ENCODE data around the gene LBH. TPM values are rescaled to one million over a fixed set of nuclear protein-coding genes. Genes with fewer than 3 reads are reported as not detected.

LBH gene
- total RNA-seq, 5 donors from 2014 or later (not counting 1 experiment from before 2014, with no cell fraction given), result 209 to 386 (median 323) TPM

DNA sequence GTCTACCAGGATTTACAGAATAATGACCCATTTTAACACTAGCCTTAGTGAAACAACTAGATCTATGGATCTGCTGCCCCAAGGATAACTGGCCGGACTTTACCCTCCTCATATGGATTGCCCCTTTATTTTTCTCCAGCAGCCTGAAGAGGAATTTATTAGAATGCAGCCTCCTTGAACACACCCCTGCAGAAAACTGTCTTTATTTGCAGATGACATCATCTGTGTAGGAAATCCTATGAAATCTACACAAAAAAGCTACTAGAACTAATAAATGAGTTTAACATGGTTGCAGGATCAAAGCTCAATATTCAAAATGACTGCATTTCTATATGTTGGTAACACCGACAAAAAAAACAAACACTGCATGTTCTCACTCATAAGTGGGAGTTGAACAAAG, 29.6 kb downstream of the LBH start:
- ATAC-seq (replicated peaks in 1 of 4) (no peak), DNase-seq (no peak)
- ChIA-PET POLR2A (interaction anchor here in 1 of 2 donors (0.6 to 0.8 kb wide), 3 partner anchors 25 to 30 kb away, joined by 3 to 7 read pairs (median 3); no protein-coding TSS in a partner anchor), CTCF (interaction anchor here in 1 of 2 donors (0.5 to 0.6 kb wide), 2 partner anchors 11 to 208 kb away, joined by 3 to 7 read pairs; no protein-coding TSS in a partner anchor)
- peaks cover 57% of the 10 kb centered on the region for H3K36me3 Mint-ChIP-seq
- Histone ChIP-seq H3K4me3 (ENCODE audit: control insufficient read depth in 1 of 2, extremely low read depth in 1 of 2, low read length in 1 of 2) (no peak overlapping the region), H3K27me3 (replicated peaks in 1 of 2; ENCODE audit: control insufficient read depth in 2 of 2, extremely low read depth in 1 of 2, insufficient read depth in 2 of 2, low read length in 1 of 2) (no peaks in the 10 kb centered on the region), H3K27ac (ENCODE audit: low read length) (peak overlapping the region; percentile 58), H3K4me1 (ENCODE audit: control insufficient read depth in 1 of 2, extremely low read depth in 1 of 2, insufficient read depth in 2 of 2, low read length in 2 of 2) (peaks cover 70 to 81% of the 10 kb centered on the region in 2 experiments), H3K9me3 (no peaks in the 10 kb centered on the region), H3K36me3 (ENCODE audit: control insufficient read depth in 2 of 2, extremely low read depth in 1 of 2, insufficient read depth in 1 of 2, low read length in 1 of 2) (peaks cover 5 to 46% of the 10 kb centered on the region in 2 donors)
- H3K27me3 Mint-ChIP-seq, result no peaks in the 10 kb centered on the region
- H3K4me1 Mint-ChIP-seq, result peaks cover 93 to 96% (median 94%) of the 10 kb centered on the region in 3 donors
- peak overlapping the region; percentile 94 to 99 for H3K27ac Mint-ChIP-seq
- WGBS (ENCODE audit: insufficient coverage), result 100% methylated on average over 1 of the region's 2 CpGs
- H3K4me3 Mint-ChIP-seq, result peak overlapping the region in 1 of 3 donors; percentile 78
- H3K9me3 Mint-ChIP-seq, result peaks cover 0 to 11% (median 0%) of the 10 kb centered on the region in 3 donors

DNA sequence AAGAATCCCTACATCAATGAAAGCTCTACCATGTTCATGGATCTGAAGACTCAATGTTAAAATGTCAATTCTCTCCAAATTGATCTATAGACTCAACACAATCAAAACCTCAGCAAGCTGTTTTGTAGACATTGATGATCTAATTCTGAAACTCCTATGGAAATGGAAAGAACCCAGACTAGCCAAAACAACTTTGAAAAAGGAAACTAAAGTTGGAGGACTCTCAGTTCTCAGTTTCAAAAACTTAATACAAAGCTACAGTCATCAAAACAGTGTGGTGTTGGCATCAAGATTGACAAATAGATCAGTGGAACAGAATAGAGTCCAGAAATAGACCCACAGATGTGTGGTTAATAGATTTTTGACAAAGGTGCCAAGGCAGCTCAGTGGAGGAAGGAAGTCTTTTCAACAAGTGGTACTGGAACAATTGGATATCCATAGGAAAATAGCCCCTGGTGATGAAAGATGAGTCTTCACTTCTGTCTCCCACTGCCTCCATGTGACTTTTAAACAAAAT, 30.4 kb downstream of the LBH start:
- peaks cover 71 to 81% of the 10 kb centered on the region in 2 experiments for H3K4me1 ChIP-seq (ENCODE audit: control insufficient read depth in 1 of 2, extremely low read depth in 1 of 2, insufficient read depth in 2 of 2, low read length in 2 of 2)
- CTCF ChIA-PET, result interaction anchor here (0.5 to 0.8 kb wide), 4 partner anchors 11 to 207 kb away, joined by 3 to 7 read pairs (median 5); no protein-coding TSS in a partner anchor
- no peaks in the 10 kb centered on the region for H3K27me3 Mint-ChIP-seq

DNA sequence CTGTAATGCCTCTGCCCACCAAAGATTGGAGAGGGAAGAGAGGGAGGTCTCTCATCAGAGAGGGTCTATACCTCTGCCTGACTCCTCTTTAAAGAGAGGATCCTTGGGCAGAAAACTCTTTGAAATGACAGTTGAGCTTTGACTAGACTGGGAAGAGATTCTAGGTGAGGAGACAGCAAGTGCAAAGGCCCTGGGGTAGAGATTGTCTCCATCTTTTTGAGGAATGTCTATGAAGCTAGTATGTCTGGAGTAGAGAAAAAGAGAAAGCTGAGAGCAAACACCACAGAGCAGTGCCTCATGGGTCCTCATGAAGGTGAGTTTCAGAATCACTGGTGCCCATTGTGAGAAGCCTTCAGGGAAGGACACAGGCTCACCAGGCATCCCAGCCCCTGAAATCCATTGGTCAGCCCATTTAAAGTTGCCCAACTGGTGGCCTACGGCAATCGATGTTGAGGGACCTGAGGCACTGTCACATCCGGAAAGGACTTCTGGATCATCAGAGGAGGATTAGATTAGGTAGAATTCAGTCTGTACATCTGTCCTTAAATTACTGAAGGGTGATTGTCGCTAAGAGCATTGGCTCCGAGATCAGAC, 31.5 kb downstream of the LBH start:
- no peak for DNase-seq
- Histone ChIP-seq H3K4me3 (ENCODE audit: control insufficient read depth in 1 of 2, extremely low read depth in 1 of 2, low read length in 1 of 2) (no peak overlapping the region), H3K27me3 (replicated peaks in 1 of 2; ENCODE audit: control insufficient read depth in 2 of 2, extremely low read depth in 1 of 2, insufficient read depth in 2 of 2, low read length in 1 of 2) (no peaks in the 10 kb centered on the region), H3K9me3 (no peaks in the 10 kb centered on the region), H3K36me3 (ENCODE audit: control insufficient read depth in 2 of 2, extremely low read depth in 1 of 2, insufficient read depth in 1 of 2, low read length in 1 of 2) (peaks cover 5 to 27% of the 10 kb centered on the region in 2 donors), H3K4me1 (ENCODE audit: control insufficient read depth in 1 of 2, extremely low read depth in 1 of 2, insufficient read depth in 2 of 2, low read length in 2 of 2) (peaks cover 70 to 80% of the 10 kb centered on the region in 2 experiments), H3K27ac (ENCODE audit: low read length) (peak overlapping the region; percentile 54)
- Mint-ChIP-seq H3K4me3 (peak overlapping the region in 1 of 3 donors; percentile 20), H3K27ac (peak overlapping the region; percentile 86 to 99), H3K4me1 (peaks cover 93 to 96% (median 94%) of the 10 kb centered on the region in 3 donors), H3K27me3 (no peaks in the 10 kb centered on the region), H3K36me3 (peaks cover 42% of the 10 kb centered on the region), H3K9me3 (peaks cover 0 to 11% (median 0%) of the 10 kb centered on the region in 3 donors)
- ChIA-PET POLR2A (interaction anchor here (0.7 to 1.1 kb wide), 2 partner anchors 23 to 31 kb away, joined by 3 read pairs; no protein-coding TSS in a partner anchor), CTCF (interaction anchor here in 1 of 2 donors (0.6 kb wide), 1 partner anchor 1816 kb away, joined by 3 read pairs; no protein-coding TSS in a partner anchor)
- ATAC-seq (replicated peaks in 1 of 4), result no peak
- 100% methylated on average over 5 of the region's 5 CpGs for WGBS (ENCODE audit: insufficient coverage)

More for the DNA sequence above, 30.4 kb downstream of the LBH start:
- peaks cover 0 to 11% (median 0%) of the 10 kb centered on the region in 3 donors for H3K9me3 Mint-ChIP-seq
- H3K4me3 ChIP-seq (ENCODE audit: control insufficient read depth in 1 of 2, extremely low read depth in 1 of 2, low read length in 1 of 2), result no peak overlapping the region
- peak overlapping the region; percentile 54 for H3K27ac ChIP-seq (ENCODE audit: low read length)
- H3K36me3 ChIP-seq (ENCODE audit: control insufficient read depth in 2 of 2, extremely low read depth in 1 of 2, insufficient read depth in 1 of 2, low read length in 1 of 2), result peaks cover 5 to 38% of the 10 kb centered on the region in 2 donors
- H3K36me3 Mint-ChIP-seq, result peaks cover 52% of the 10 kb centered on the region
- H3K27ac Mint-ChIP-seq, result peak overlapping the region; percentile 86 to 99
- ATAC-seq (replicated peaks in 1 of 4), result no peak
- no peak overlapping the region for H3K4me3 Mint-ChIP-seq
- POLR2A ChIA-PET, result interaction anchor here (0.6 to 1.1 kb wide), 3 partner anchors 25 to 31 kb away, joined by 3 read pairs; no protein-coding TSS in a partner anchor
- DNase-seq, result no peak
- no peaks in the 10 kb centered on the region for H3K9me3 ChIP-seq
- H3K27me3 ChIP-seq (replicated peaks in 1 of 2; ENCODE audit: control insufficient read depth in 2 of 2, extremely low read depth in 1 of 2, insufficient read depth in 2 of 2, low read length in 1 of 2), result no peaks in the 10 kb centered on the region
- peaks cover 93 to 96% (median 94%) of the 10 kb centered on the region in 3 donors for H3K4me1 Mint-ChIP-seq

DNA sequence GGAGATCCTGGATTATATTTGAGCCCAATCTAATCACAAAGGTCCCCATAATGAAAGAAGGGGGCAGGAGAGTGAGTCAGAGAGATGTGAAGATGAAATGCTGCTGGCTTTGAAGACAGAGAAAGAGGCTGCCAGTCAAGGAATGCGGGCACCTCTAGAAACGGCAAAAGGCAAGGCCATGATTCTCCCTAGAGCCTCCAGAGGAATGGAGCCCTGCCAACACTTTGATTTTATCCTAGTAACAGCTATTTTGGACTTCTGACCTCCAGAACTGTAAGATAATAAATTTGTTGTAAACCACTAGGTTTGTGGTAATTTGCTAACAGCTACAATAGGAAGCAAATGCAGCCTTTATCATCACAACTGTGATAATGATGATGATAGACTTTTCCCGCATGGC, 32.9 kb downstream of the LBH start:
- Mint-ChIP-seq H3K36me3 (peaks cover 30% of the 10 kb centered on the region), H3K9me3 (peaks cover 0 to 11% (median 0%) of the 10 kb centered on the region in 3 donors), H3K27me3 (no peaks in the 10 kb centered on the region), H3K4me3 (peak overlapping the region; percentile 8 to 79 (median 13)), H3K27ac (peak overlapping the region; percentile 99), H3K4me1 (peaks cover 91 to 96% (median 92%) of the 10 kb centered on the region in 3 donors)
- DNase-seq (no peak), ATAC-seq (replicated peaks in 1 of 4) (no peak)
- no CpG with 5 or more reads among the region's 3 CpGs for WGBS (ENCODE audit: insufficient coverage)
- Histone ChIP-seq H3K36me3 (ENCODE audit: control insufficient read depth in 2 of 2, extremely low read depth in 1 of 2, insufficient read depth in 1 of 2, low read length in 1 of 2) (peaks cover 0 to 13% of the 10 kb centered on the region in 2 donors), H3K27me3 (replicated peaks in 1 of 2; ENCODE audit: control insufficient read depth in 2 of 2, extremely low read depth in 1 of 2, insufficient read depth in 2 of 2, low read length in 1 of 2) (no peaks in the 10 kb centered on the region), H3K27ac (ENCODE audit: low read length) (peak overlapping the region; percentile 89), H3K4me3 (ENCODE audit: control insufficient read depth in 1 of 2, extremely low read depth in 1 of 2, low read length in 1 of 2) (no peak overlapping the region), H3K9me3 (no peaks in the 10 kb centered on the region), H3K4me1 (ENCODE audit: control insufficient read depth in 1 of 2, extremely low read depth in 1 of 2, insufficient read depth in 2 of 2, low read length in 2 of 2) (peaks cover 61 to 74% of the 10 kb centered on the region in 2 experiments)
- ChIA-PET CTCF (interaction anchor here in 1 of 2 donors (0.7 kb wide), 1 partner anchor 73 kb away, joined by 4 read pairs; no protein-coding TSS in a partner anchor), POLR2A (interaction anchor here in 1 of 2 donors (0.8 to 1.6 kb wide), 2 partner anchors 25 to 32 kb away, joined by 3 to 7 read pairs; no protein-coding TSS in a partner anchor)

DNA sequence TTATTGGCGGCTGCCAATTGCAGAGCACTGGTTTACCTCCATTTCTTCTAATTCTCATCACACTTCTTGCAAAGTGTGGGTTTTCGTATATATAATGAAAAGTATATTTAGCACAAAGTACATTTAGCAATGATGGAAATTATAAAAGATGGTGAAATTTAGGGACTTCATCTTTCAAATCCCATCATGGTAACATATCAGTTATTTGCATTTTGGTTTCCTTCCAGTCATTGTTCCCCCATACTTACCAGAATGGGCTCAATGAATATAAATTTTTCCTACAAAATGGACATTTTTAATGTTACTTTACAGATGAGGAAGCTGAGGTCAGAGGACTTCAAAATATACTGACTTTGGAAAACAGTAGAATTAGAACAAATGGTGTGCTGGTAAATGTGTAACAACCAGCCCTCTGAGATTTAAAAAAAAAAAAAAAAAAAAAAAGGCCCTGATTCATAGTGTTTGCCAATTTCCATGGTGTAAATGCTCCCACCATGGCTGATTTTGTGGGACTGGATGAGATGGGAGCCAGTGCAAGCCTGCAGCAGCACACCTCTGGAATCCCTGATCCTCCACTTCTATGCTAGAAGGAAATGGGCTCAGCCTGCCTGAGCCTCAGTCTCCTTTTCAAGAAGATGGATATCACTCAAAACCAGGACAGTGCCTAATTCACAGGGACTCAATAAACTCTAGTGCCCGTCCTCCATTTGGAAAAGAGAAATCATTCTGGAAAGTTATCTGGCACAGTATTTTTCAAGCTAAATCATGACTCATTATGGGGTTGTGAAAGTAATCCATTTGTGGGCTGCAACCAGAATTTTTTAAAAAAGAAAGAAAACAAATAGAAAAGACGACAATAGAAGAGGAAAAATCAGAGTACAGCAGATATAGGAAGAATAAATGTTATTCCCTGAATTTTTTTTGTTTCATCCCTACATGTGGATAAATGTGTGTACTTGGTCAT, 34.0 kb downstream of the LBH start:
- H3K4me3 Mint-ChIP-seq, result peak overlapping the region; percentile 73 to 80 (median 79)
- Histone ChIP-seq H3K4me1 (ENCODE audit: control insufficient read depth in 1 of 2, extremely low read depth in 1 of 2, insufficient read depth in 2 of 2, low read length in 2 of 2) (peaks cover 50 to 64% of the 10 kb centered on the region in 2 experiments), H3K27ac (ENCODE audit: low read length) (peak overlapping the region; percentile 89), H3K27me3 (replicated peaks in 1 of 2; ENCODE audit: control insufficient read depth in 2 of 2, extremely low read depth in 1 of 2, insufficient read depth in 2 of 2, low read length in 1 of 2) (no peaks in the 10 kb centered on the region), H3K36me3 (ENCODE audit: control insufficient read depth in 2 of 2, extremely low read depth in 1 of 2, insufficient read depth in 1 of 2, low read length in 1 of 2) (peaks cover 0 to 2% of the 10 kb centered on the region in 2 donors), H3K4me3 (ENCODE audit: control insufficient read depth in 1 of 2, extremely low read depth in 1 of 2, low read length in 1 of 2) (peak overlapping the region in 1 of 2 donors; percentile 34), H3K9me3 (no peaks in the 10 kb centered on the region)
- peak overlapping the region; percentile 99 for H3K27ac Mint-ChIP-seq
- peaks cover 0 to 11% (median 0%) of the 10 kb centered on the region in 3 donors for H3K9me3 Mint-ChIP-seq
- no peaks in the 10 kb centered on the region for H3K27me3 Mint-ChIP-seq
- peaks cover 84 to 91% (median 88%) of the 10 kb centered on the region in 3 donors for H3K4me1 Mint-ChIP-seq
- POLR2A ChIA-PET, result interaction anchor here (0.5 to 1.6 kb wide), 11 partner anchors 11 to 117 kb away, joined by 3 to 13 read pairs (median 5); partner anchors contain the start of gene LBH (in 2 of the 2)
- WGBS (ENCODE audit: insufficient coverage), result no CpG with 5 or more reads among the region's 4 CpGs
- CTCF ChIA-PET, result interaction anchor here (0.7 to 2.8 kb wide), 4 partner anchors 26 to 94 kb away, joined by 4 to 13 read pairs (median 10); no protein-coding TSS in a partner anchor
- DNase-seq (no peak), ATAC-seq (replicated peaks in 1 of 4) (no peak)
- H3K36me3 Mint-ChIP-seq, result peaks cover 21% of the 10 kb centered on the region
